Islet precursor cell (in vitro differentiated cells): ENCODE results near the gene PRICKLE1.
"Not testable (repeated sequence)": the region's sequence is repeated elsewhere in the genome, so short reads cannot be mapped to it uniquely, and the experiment has no call there.

Experiments used
- DNase-seq: peaks from one replicate; pipeline ENCODE4 v3.0.0-alpha.2; 2018

Gene PRICKLE1

GRCh38 chr12:42552822-42553221 lies 36.7 kb downstream of the PRICKLE1 start:
- DNase-seq, result no peak

- no peak for DNase-seq
These were observed 38.7 kb downstream of the PRICKLE1 start for GRCh38 chr12:42550800-42551199.

- no peak for DNase-seq
These were observed 42.8 kb downstream of the PRICKLE1 start for GRCh38 chr12:42546709-42547108.

GRCh38 chr12:42541965-42542364 lies 47.6 kb downstream of the PRICKLE1 start:
- no peak for DNase-seq

- DNase-seq, result not testable (repeated sequence)
These were observed 48.2 kb downstream of the PRICKLE1 start for GRCh38 chr12:42541308-42541707.

GRCh38 chr12:42539696-42540095 lies 49.9 kb downstream of the PRICKLE1 start:
- DNase-seq, result no peak

GRCh38 chr12:42538203-42538602 lies 51.3 kb downstream of the PRICKLE1 start:
- DNase-seq, result no peak

- no peak for DNase-seq
These were observed 55.2 kb downstream of the PRICKLE1 start for GRCh38 chr12:42534184-42534838.

GRCh38 chr12:42530284-42530683 lies 59.3 kb downstream of the PRICKLE1 start:
- DNase-seq, result no peak

- no peak for DNase-seq
These were observed 64.1 kb downstream of the PRICKLE1 start for GRCh38 chr12:42525444-42525843.

GRCh38 chr12:42524716-42525115 lies 64.8 kb downstream of the PRICKLE1 start:
- DNase-seq, result no peak

GRCh38 chr12:42516573-42516972 lies 73.0 kb downstream of the PRICKLE1 start:
- no peak for DNase-seq

GRCh38 chr12:42511656-42512055 lies 77.9 kb downstream of the PRICKLE1 start:
- no peak for DNase-seq

- DNase-seq, result peak; percentile 59
These were observed 78.7 kb downstream of the PRICKLE1 start for GRCh38 chr12:42510823-42511222.

GRCh38 chr12:42508913-42509460 lies 80.6 kb downstream of the PRICKLE1 start:
- no peak for DNase-seq

GRCh38 chr12:42507565-42507964 lies 82.0 kb downstream of the PRICKLE1 start:
- no peak for DNase-seq

- no peak for DNase-seq
These were observed 82.5 kb downstream of the PRICKLE1 start for GRCh38 chr12:42507081-42507480.

- DNase-seq, result no peak
These were observed 85.5 kb downstream of the PRICKLE1 start for GRCh38 chr12:42504049-42504448.

GRCh38 chr12:42502682-42503081 lies 86.9 kb downstream of the PRICKLE1 start:
- DNase-seq, result no peak

GRCh38 chr12:42498549-42499247 lies 90.8 kb downstream of the PRICKLE1 start:
- no peak for DNase-seq

- no peak for DNase-seq
These were observed 92.7 kb downstream of the PRICKLE1 start for GRCh38 chr12:42496886-42497285.

- DNase-seq, result no peak
These were observed 94.3 kb downstream of the PRICKLE1 start for GRCh38 chr12:42495244-42495643.

GRCh38 chr12:42492267-42492666 lies 97.3 kb downstream of the PRICKLE1 start:
- no peak for DNase-seq

GRCh38 chr12:42490261-42490842 lies 99.2 kb downstream of the PRICKLE1 start:
- no peak for DNase-seq
